ENCODE results near the gene ATP6V0D1.
A peak's percentile ranks its signal among the peaks of the same experiment; 100 is the strongest.
"Not testable (repeated sequence)": the region's sequence is repeated elsewhere in the genome, so short reads cannot be mapped to it uniquely, and the experiment has no call there.

The ATP6V0D1 gene

DNA sequence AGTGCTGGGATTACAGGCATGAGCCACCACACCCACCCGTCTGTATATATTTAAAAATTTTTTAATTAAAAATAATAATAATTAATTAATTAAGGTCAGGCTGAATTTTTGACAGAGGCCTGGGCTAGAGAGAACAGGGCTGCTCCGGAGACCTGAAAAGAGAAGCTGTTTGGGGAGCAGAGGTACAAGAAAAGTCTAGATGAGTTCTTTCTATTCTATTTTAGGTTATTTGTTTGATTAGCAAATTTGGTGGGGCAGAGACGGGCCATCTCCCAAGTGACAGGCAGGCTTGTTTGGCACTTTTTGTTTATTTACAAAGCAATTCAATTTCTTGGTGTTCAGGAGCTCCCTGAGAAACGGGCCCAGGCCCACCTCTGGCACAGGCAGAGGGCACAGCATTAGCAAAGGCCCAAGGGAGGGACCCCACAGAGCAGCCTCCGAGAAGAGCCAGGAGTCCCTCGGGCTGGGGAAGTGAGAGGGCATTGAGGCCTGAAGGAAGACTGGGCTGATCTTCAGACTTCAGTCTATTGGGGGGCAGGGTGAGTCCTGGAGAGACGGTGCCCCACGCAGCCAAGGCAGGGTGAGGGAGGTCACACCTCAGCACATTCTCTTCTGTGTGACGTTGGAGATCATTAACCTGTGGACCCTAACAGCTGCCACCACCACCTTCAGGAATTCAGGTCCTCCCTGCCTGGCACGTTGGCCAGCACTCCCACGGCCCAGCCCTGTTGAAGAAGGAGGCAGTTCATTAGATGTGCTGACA lies 36.9 kb upstream of the ATP6V0D1 start:
- no peak for DNase-seq (ENCODE audit: low read depth, low spot score)
- ChIA-PET CTCF (interaction anchor here (0.7 to 25.0 kb wide), 10 partner anchors 9 to 326 kb away, joined by 3 to 661 read pairs (median 3); partner anchors contain the start of genes ACD, AGRP, ATP6V0D1 and C16orf86), POLR2A (no interaction called here)

GRCh38 chr16:67517155-67517445 lies 36.1 kb upstream of the ATP6V0D1 start:
- CTCF ChIA-PET = interaction anchor here (0.8 to 25.0 kb wide), 12 partner anchors 9 to 327 kb away, joined by 3 to 661 read pairs (median 4); partner anchors contain the start of genes ACD, AGRP, ATP6V0D1 and C16orf86
- no peak overlapping the region for H3K4me3 ChIP-seq (ENCODE audit: low read depth, low read length)
- POLR2A ChIA-PET = no interaction called here
- no peak for DNase-seq (ENCODE audit: low read depth, low spot score)
- TF ChIP-seq, protein P1, sequence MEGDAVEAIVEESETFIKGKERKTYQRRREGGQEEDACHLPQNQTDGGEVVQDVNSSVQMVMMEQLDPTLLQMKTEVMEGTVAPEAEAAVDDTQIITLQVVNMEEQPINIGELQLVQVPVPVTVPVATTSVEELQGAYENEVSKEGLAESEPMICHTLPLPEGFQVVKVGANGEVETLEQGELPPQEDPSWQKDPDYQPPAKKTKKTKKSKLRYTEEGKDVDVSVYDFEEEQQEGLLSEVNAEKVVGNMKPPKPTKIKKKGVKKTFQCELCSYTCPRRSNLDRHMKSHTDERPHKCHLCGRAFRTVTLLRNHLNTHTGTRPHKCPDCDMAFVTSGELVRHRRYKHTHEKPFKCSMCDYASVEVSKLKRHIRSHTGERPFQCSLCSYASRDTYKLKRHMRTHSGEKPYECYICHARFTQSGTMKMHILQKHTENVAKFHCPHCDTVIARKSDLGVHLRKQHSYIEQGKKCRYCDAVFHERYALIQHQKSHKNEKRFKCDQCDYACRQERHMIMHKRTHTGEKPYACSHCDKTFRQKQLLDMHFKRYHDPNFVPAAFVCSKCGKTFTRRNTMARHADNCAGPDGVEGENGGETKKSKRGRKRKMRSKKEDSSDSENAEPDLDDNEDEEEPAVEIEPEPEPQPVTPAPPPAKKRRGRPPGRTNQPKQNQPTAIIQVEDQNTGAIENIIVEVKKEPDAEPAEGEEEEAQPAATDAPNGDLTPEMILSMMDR (IDR thresholded peaks at IDR 0.05; ENCODE audit: insufficient read depth, low read length, missing control alignments) = no peak

More for the DNA sequence above, 36.9 kb upstream of the ATP6V0D1 start:
- no peak overlapping the region for H3K4me3 ChIP-seq (ENCODE audit: low read depth, low read length)
- TF ChIP-seq, protein P1 (IDR thresholded peaks at IDR 0.05; ENCODE audit: insufficient read depth, low read length, missing control alignments) = no peak

- TF ChIP-seq, protein P1 (IDR thresholded peaks at IDR 0.05; ENCODE audit: insufficient read depth, low read length, missing control alignments) = no peak
- CTCF ChIA-PET = interaction anchor here (0.8 to 25.0 kb wide), 14 partner anchors 9 to 328 kb away, joined by 3 to 661 read pairs (median 4); partner anchors contain the start of genes ACD, AGRP, ATP6V0D1 and C16orf86
- no peak overlapping the region for H3K4me3 ChIP-seq (ENCODE audit: low read depth, low read length)
- POLR2A ChIA-PET = no interaction called here
- DNase-seq (ENCODE audit: low read depth, low spot score) = no peak
These were observed 35.6 kb upstream of the ATP6V0D1 start for GRCh38 chr16:67516296-67517154.

DNA sequence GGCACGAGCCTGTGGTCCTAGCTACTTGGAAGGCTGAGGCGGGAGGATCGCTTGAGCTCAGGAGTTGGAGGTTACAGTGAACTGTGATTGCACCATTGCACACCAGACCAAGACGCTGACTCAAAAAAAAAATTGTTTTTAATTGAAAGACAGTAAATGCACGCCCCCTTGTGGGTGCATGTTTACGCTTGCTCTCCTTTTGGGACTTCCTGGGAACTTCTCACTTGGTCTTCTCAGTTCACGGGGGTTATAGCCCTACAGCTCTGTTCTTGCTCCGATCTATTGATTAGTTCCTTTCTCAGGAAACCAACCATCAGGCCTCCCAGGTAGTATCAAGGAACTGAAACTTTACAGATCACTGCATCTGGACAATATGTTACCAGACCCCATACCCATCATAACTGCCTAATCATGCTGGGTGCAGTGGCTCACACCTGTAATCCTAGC lies 33.4 kb upstream of the ATP6V0D1 start:
- H3K4me3 ChIP-seq (ENCODE audit: low read depth, low read length) = no peak overlapping the region
- TF ChIP-seq, protein P1 (IDR thresholded peaks at IDR 0.05; ENCODE audit: insufficient read depth, low read length, missing control alignments) = peak; percentile 56
- ChIA-PET POLR2A (no interaction called here), CTCF (interaction anchor here (0.6 to 25.0 kb wide), 29 partner anchors 8 to 562 kb away, joined by 3 to 661 read pairs (median 4); partner anchors contain the start of genes ACD, AGRP, ATP6V0D1 and C16orf86)
- DNase-seq (ENCODE audit: low read depth, low spot score) = peak; percentile 42

DNA sequence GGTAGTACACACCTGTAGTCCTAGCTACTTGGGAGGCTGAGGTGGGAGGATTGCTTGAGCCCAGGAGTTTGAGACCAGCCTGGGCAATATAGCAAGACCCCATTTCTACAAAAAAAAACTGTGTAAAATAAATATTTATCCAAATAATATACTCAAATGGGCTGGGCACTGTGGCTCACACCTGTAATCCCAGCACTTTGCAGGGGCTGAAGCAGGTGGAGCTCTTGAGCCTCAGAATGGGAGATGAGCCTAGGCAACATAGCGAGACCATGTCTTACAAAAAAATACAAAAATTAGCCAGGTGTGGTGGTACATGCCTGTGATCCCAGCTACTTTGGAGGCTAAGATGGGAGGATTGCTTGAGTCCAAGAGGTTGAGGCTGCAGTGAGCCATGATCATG lies 32.9 kb upstream of the ATP6V0D1 start:
- POLR2A ChIA-PET; DNase-seq (ENCODE audit: low read depth, low spot score); H3K4me3 ChIP-seq (ENCODE audit: low read depth, low read length): not testable (repeated sequence)
- CTCF ChIA-PET = interaction anchor here (0.5 to 25.0 kb wide), 30 partner anchors 9 to 561 kb away, joined by 3 to 661 read pairs (median 4); partner anchors contain the start of genes ACD, AGRP, ATP6V0D1 and C16orf86

- TF ChIP-seq, protein P1 (IDR thresholded peaks at IDR 0.05; ENCODE audit: insufficient read depth, low read length, missing control alignments) = no peak
- ChIA-PET POLR2A (no interaction called here), CTCF (interaction anchor here (3.0 to 19.8 kb wide), 2 partner anchors 13 to 19 kb away, joined by 16 to 661 read pairs; partner anchors contain the start of genes AGRP and ATP6V0D1)
- no peak overlapping the region for H3K4me3 ChIP-seq (ENCODE audit: low read depth, low read length)
- no peak for DNase-seq (ENCODE audit: low read depth, low spot score)
These were observed 28.1 kb upstream of the ATP6V0D1 start for GRCh38 chr16:67509016-67509415.

All from AG04449 (cell line).